DMS53 treated with DMSO at 0.1 percent for 48 hours (cell line): Measurements from ENCODE around the gene SLC25A38.

ENCODE experiments used
- DNase-seq: peaks from one replicate; lab custom pipeline; 2025; ENCODE audit not compliant: unreplicated experiment; lab: John Stamatoyannopoulos, UW

Gene SLC25A38

GRCh38 chr3:39376959-39377634, 6.1 kb upstream of the SLC25A38 start:
- DNase-seq, result no peak

- DNase-seq, result no peak
Observed at GRCh38 chr3:39378088-39378487, 5.1 kb upstream of the SLC25A38 start.

GRCh38 chr3:39378957-39379777, 4.0 kb upstream of the SLC25A38 start:
- no peak for DNase-seq

- no peak for DNase-seq
Observed at GRCh38 chr3:39379778-39380155, 3.4 kb upstream of the SLC25A38 start.

GRCh38 chr3:39381432-39381831, 1.7 kb upstream of the SLC25A38 start:
- DNase-seq, result no peak

- no peak for DNase-seq
Observed at GRCh38 chr3:39383881-39384664, 903 bp downstream of the SLC25A38 start.

- DNase-seq, result no peak
Observed at GRCh38 chr3:39384665-39385000, 1.5 kb downstream of the SLC25A38 start.

GRCh38 chr3:39385456-39386090, 2.4 kb downstream of the SLC25A38 start:
- no peak for DNase-seq

GRCh38 chr3:39386318-39386717, 3.1 kb downstream of the SLC25A38 start:
- DNase-seq, result no peak

- DNase-seq, result no peak
Observed at GRCh38 chr3:39387411-39387975, 4.3 kb downstream of the SLC25A38 start.

- no peak for DNase-seq
Observed at GRCh38 chr3:39388153-39388552, 5.0 kb downstream of the SLC25A38 start.

GRCh38 chr3:39388741-39389248, 5.6 kb downstream of the SLC25A38 start:
- no peak for DNase-seq

- DNase-seq, result no peak
Observed at GRCh38 chr3:39390181-39390580, 7.0 kb downstream of the SLC25A38 start.

GRCh38 chr3:39396690-39397089, 13.5 kb downstream of the SLC25A38 start:
- no peak for DNase-seq

GRCh38 chr3:39398700-39399099, 15.5 kb downstream of the SLC25A38 start:
- DNase-seq, result no peak

- no peak for DNase-seq
Observed at GRCh38 chr3:39401983-39402382, 18.8 kb downstream of the SLC25A38 start.

- DNase-seq, result no peak
Observed at GRCh38 chr3:39404943-39405686, 21.9 kb downstream of the SLC25A38 start.

- DNase-seq, result no peak
Observed at GRCh38 chr3:39405687-39406367, 22.7 kb downstream of the SLC25A38 start.
